HEK293T (cell line): ENCODE measurements around the gene CTAGE1.

ENCODE experiments used
- ARNT ChIP-seq: fragments of 450-650 bp; IDR thresholded peaks from 2 replicates; pipeline ENCODE4 v1.6.1; 2017; ENCODE audit warnings: mild to moderate bottlenecking
- CTBP1 ChIP-seq: fragments of 450-650 bp; IDR thresholded peaks from 2 replicates; pipeline ENCODE4 v1.6.1; 2016; ENCODE audit warnings: borderline replicate concordance
- FOXA1 ChIP-seq: fragments of 450-650 bp; IDR thresholded peaks from 2 replicates; pipeline ENCODE4 v1.6.1; 2016; ENCODE audit warnings: mild to moderate bottlenecking
- FOXM1 ChIP-seq: fragments of 450-650 bp; IDR thresholded peaks from 2 replicates; pipeline ENCODE4 v1.6.1; 2017; ENCODE audit warnings: mild to moderate bottlenecking, borderline replicate concordance
- LEF1 ChIP-seq: fragments of 450-650 bp; IDR thresholded peaks from 2 replicates; pipeline ENCODE4 v1.6.1; 2017; ENCODE audit warnings: mild to moderate bottlenecking, borderline replicate concordance
- SP1 ChIP-seq: fragments of 450-650 bp; IDR thresholded peaks from 2 replicates; pipeline ENCODE4 v1.6.1; 2017
- SUZ12 ChIP-seq: fragments of 450-650 bp; IDR thresholded peaks from 2 replicates; pipeline ENCODE4 v1.6.1; 2016; ENCODE audit warnings: mild to moderate bottlenecking
- TARDBP ChIP-seq: fragments of 450-650 bp; IDR thresholded peaks from 2 replicates; pipeline ENCODE4 v1.6.1; 2016

DNA sequence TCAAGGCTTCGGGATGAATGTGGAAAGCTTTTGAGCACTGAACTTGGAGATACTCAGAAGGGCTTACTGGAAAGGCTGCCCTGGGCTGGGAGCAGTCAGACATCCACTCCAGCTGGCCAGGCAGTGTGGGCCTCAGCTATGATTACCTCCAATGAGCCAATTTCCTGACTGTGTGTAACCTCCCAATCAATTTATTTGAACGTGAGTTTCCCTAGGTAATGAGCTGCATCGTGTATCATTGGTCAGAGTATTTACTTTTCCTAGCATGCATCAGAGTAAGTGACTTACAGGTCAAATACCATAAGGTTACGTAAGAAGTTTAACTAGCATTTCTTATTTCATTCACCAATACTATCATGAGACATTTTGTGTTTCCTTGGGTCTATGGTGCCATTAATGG, 11.0 kb upstream of the CTAGE1 start:
- no peak for TF ChIP-seq TARDBP
- TF ChIP-seq FOXA1: no peak
- TF ChIP-seq LEF1: no peak
- TF ChIP-seq ARNT: no peak
- TF ChIP-seq CTBP1: no peak
- no peak for TF ChIP-seq SUZ12
- TF ChIP-seq FOXM1: no peak
- TF ChIP-seq SP1: no peak
